NOMO-1 treated with DMSO at 0.1 percent for 48 hours (cell line): ENCODE measurements around the gene CACNA1B.
"Not testable (repeated sequence)": the region's sequence is repeated elsewhere in the genome, so short reads cannot be mapped to it uniquely, and the experiment has no call there.

Experiments
- DNase-seq: peaks from one replicate; lab custom pipeline; 2025; ENCODE audit not compliant: unreplicated experiment; lab: John Stamatoyannopoulos, UW

The CACNA1B gene

DNA sequence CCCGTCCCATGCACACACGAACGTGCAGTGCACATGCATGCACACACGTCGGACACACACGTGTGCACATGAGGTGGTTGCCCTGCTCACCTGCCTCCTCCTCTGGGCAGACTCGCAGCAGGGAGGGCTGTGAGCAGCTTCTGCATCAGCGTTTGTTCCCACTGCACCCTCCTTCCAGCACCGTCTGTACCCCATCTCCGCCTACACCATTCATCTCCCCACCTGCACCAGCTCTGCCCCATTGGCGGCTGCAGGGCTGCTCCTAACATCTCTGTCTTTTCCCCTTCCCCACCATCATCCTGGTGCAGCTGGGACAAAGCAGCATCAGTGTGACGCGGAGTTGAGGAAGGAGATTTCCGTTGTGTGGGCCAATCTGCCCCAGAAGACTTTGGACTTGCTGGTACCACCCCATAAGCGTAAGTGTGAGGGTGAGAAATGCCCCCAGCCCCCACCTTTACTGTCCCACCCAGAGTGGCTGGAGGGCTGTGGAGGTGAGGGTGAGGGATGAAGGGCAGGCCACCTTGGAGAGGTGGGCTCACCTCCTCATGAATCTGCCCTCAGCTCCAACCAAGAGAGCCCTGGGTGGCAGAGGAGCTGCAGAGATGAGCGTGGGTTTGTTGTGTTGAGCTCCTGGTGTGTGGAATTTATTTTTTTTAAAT is 234.6 kb downstream of the CACNA1B start:
- DNase-seq = no peak

DNA sequence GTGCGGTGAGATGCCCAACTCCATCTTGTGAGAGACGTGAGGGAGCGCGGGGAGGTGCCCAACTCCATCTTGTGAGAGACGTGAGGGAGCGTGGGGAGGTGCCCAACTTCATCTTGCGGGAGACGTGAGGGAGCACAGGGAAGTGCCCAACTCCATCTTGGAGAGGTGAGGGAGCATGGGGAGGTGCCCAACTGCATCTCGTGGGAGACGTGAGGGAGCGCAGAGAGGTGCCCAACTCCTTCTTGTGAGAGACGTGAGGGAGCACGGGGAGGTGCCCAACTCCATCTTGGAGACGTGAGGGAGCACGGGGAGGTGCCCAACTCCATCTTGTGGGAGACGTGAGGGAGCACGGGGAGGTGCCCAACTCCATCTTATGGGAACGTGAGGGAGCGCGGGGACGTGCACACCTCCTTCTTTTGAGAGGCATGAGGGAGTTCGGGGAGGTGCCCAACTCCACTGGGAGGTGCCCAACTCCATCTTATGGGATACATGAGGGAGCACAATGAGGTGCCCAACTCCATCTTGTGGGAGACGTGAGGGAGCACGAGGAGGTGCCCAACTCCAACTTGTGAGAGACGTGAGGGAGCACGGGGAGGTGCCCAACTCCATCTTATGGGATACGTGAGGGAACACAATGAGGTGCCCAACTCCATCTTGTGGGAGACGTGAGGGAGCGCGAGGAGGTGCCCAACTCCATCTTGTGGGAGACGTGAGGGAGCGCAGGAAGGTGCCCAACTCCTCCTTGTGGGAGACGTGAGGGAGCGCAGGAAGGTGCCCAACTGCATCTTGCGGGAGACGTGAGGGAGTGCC is 235.4 kb downstream of the CACNA1B start:
- DNase-seq = no peak

DNA sequence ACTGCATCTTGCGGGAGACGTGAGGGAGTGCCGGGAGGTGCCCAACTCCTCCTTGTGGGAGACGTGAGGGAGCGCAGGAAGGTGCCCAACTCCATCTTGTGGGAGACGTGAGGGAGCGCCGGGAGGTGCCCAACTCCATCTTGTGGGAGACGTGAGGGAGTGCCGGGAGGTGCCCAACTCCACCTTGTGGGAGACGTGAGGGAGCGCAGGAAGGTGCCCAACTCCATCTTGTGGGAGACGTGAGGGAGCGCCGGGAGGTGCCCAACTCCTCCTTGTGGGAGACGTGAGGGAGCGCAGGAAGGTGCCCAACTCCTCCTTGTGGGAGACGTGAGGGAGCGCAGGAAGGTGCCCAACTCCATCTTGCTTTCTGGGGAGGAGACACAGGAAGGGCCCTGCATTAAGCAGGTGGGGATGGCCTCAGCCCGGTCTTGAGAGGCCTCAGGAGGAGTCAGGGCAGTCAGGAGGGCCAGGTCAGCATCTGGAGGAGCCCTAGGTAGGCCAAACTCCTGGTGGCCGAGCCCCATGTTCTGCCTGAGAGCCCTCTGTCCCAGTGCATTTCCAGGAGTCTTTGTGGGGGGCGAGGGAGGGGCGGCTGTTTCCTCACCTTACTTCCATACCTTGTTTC is 236.2 kb downstream of the CACNA1B start:
- not testable (repeated sequence) for DNase-seq

DNA sequence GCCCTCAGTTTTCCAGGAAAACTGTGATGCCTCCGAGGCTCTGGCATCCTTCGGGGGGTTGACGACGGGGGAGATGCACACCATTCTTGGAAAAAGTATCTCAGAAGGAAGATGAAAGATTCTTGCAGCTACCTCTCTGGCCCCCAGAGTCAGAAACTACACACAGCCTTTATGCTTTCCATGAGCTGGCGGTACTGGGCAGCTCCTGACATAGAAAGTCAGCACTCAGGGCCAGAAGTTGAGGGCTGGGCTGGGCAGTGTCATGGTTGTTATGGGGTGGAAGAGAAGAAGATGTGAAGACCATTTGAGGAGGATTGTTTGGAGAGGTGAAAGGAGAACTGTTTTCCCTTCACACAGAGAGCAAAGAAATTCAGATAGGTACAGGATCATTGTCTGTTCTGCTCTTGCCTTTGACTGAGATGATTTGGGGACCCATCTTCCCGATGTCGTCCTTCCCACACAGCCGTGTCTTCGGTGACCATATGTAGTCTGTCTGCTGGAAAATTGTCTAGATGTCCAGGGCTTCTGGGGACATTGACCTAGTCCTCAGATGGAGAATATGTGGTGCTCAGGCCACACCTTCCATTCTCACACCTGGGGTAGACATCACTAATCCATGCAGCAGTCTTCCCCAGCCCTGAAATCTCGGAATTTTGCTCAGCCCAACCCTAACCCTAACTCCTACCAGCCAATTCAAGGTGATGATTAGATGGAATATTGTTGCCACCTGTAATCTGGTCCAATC is 237.1 kb downstream of the CACNA1B start:
- no peak for DNase-seq

DNA sequence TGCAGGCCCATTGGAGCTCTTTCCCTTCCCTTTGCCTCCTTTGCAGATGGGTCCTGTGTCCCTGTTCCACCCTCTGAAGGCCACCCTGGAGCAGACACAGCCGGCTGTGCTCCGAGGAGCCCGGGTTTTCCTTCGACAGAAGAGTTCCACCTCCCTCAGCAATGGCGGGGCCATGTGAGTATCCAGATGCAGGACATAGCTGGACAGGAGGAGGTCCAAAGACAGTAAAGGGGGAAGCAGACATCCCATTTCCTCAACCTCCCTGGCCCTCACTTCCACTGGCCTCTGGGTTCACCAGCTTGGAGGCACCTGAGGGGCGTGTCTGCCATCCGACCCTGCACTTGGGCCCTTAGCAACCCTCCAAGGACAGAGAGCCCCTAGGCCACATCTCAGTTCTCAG is 237.9 kb downstream of the CACNA1B start:
- no peak for DNase-seq

DNA sequence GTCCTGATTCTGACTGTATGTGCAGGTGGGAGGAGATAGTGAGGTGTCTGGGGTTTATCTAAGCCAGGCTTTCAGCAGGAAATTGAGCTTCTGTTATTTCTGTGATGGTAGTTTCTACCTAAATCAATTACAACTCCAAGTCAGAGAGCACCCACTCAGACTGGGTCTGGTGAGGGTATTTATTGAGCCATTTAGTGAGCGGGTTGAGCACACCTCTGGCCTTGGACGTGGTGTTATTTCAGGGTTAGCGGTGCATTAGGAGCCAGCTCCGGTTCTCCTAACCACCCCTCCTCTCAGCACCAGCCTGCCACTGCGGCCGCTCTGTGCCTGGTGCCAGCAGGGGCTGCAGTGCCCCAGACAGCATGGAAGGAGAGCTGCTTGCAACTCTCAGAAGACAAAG is 238.9 kb downstream of the CACNA1B start:
- no peak for DNase-seq

DNA sequence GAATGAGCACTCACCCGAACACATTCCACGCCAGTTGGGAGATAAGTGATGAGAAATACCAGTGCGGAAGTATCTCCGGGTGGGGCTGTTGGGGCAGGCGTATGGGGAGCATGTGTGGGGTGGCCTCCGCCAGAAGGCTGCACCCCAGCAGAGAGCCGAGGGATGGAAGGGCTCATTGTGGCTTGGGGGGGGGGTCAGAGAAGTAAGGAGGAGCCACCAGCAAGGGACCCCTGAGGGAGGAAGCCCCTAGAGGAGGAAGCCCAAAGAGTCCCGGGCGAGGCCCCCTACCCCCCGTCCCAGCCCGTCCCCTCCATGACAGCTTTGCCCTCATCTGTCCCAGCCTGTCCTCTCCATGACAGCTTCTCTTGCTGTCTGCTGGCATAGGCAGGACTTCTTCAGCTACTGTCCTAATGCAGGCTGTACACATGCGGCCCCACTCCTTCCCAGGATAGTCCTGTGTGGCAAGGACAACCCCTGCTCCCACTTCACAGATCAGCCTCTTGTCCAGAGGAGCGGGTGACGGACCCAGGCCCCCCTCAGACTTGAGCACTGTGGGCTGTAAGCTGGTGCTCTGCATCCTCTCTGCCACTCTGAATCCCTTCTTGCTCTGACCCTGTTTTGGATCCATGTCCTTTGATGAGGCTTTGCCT is 239.6 kb downstream of the CACNA1B start:
- DNase-seq = no peak

DNA sequence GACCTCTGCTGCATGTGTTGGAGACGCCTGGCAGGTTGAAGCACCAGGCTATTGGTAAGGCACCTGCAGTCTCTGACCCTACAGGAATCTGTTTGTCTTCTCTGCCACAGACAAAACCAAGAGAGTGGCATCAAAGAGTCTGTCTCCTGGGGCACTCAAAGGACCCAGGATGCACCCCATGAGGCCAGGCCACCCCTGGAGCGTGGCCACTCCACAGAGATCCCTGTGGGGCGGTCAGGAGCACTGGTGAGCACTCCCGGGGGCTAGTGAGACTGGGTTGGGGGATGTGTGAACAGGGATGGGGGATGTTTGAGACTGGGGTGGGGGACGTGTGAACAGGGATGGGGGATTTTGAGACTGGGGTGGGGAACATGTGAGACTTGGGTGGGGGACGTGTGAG is 240.3 kb downstream of the CACNA1B start:
- no peak for DNase-seq

DNA sequence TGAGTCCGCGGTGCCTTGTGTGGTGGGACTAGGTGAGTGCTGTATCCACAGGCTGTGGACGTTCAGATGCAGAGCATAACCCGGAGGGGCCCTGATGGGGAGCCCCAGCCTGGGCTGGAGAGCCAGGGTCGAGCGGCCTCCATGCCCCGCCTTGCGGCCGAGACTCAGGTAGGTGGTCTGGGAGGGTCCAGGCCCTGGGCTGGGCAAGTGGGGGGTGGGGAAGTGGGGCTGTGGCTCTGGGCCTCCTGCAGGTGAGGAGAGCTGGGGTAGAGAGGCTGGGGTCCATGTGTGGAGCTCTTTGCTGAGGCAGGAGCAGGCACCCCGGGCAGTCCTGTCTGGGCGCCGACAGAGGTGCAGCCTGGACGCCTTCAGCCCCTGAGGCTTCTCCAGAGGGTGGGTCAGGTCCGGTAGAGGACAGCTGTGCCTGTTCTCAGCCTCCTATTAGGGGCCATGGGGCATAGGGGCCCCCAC is 241.1 kb downstream of the CACNA1B start:
- no peak for DNase-seq

DNA sequence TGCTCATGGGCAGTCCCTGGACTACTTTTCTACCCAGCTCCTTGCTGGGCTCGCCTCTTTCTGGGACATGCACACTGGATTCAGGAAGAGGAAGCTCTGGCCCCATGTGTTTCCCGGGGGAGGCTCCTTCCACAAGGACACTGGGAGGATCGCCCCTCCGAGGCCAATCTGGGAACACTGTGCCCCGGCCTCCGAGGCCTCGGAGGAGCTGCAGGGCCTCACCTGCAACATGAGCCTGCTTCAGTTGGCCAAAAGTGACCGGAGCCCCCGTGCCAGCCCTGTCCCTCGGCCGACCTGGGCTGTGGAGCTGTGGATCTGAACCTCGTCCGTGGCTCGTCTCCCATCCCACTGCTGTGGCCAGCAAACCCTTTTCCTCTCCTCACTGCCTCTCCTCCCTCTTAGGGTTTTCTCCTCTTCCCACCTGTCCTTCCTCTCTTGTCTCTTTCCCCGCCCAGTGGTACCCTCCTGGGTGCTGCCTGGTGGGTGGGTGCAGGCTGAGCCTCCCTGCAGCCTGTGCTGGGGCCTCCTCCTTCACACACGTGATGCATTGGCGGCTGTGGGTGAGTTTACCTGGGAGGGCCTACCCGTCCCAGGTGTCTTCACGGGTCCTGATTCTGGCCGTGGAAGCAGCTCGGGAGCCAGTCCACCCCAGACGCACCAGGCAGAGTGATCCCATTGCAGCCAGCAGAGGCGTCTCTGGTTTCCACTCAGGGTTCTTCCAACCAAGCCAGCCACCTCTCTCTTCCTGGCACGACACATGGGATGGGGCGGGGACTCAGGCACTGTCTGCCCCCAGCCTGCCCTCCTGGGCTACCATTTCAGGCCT is 241.8 kb downstream of the CACNA1B start:
- DNase-seq = no peak

DNA sequence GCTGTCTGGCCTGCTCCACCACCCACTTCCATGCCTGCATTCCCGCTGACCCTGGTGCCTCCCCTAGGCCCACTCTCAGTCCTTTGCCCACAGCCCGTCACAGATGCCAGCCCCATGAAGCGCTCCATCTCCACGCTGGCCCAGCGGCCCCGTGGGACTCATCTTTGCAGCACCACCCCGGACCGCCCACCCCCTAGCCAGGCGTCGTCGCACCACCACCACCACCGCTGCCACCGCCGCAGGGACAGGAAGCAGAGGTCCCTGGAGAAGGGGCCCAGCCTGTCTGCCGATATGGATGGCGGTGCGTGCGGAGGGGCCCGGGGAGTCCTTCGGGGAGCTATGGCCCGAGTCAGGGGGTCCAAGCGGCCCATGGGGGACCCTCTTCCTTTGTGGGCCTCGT is 242.5 kb downstream of the CACNA1B start:
- no peak for DNase-seq

DNA sequence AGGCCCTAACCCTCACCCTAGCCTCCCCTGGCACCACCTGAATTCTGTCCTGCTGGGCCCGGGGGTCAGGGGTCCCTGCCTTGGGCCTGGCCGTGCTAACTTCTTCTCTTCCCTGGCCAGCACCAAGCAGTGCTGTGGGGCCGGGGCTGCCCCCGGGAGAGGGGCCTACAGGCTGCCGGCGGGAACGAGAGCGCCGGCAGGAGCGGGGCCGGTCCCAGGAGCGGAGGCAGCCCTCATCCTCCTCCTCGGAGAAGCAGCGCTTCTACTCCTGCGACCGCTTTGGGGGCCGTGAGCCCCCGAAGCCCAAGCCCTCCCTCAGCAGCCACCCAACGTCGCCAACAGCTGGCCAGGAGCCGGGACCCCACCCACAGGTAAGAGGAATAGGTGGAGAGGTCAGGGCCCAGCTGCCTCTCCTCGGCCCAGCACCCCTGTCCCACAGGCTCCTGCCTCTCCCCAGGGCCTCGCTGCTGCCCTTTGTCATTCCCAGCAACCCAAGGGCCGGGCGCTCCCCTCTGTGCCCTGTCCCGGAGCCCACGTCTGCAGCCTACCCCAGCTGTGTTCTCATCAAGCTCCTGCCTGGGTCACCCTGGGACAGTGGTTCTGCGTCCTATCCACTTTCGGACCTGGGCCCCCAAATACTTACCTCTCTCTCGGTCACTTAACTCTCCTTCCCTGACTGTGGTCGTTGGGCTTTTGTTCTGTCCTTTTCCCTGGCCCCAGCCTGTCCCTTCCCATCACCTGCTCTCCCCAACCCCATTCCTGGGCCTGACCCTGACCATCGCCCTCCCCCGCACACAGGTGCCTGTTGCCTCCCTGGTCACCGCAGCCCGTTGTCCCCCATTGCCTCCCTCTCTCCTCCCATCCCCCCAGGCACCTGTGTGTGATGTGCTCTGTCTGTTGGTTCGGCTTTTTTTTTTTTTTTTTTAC is 243.2 kb downstream of the CACNA1B start:
- no peak for DNase-seq

DNA sequence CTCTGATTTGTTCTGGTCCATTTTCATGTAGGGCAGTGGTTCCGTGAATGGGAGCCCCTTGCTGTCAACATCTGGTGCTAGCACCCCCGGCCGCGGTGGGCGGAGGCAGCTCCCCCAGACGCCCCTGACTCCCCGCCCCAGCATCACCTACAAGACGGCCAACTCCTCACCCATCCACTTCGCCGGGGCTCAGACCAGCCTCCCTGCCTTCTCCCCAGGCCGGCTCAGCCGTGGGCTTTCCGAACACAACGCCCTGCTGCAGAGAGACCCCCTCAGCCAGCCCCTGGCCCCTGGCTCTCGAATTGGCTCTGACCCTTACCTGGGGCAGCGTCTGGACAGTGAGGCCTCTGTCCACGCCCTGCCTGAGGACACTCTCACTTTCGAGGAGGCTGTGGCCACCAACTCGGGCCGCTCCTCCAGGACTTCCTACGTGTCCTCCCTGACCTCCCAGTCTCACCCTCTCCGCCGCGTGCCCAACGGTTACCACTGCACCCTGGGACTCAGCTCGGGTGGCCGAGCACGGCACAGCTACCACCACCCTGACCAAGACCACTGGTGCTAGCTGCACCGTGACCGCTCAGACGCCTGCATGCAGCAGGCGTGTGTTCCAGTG is 244.0 kb downstream of the CACNA1B start:
- DNase-seq = no peak

DNA sequence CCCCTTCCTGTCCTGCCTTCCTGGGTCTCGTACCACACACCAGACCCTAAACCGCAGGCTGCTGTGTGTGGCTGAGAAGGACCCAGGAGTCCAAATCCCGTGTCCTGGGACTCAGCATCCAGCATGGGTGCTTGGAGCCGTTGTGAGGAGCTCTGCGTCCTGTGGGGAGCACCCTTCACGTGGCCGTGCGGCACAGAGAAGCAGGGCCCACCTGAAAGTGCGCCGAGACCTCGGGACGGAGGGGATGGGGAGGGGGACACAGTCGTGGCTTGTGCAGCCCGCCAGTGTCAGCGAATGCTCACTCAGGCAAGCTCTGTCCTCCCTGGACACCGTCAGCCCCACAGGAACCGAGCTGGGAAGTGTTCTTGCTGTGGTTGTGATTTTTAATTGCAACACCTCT is 244.6 kb downstream of the CACNA1B start:
- no peak for DNase-seq

DNA sequence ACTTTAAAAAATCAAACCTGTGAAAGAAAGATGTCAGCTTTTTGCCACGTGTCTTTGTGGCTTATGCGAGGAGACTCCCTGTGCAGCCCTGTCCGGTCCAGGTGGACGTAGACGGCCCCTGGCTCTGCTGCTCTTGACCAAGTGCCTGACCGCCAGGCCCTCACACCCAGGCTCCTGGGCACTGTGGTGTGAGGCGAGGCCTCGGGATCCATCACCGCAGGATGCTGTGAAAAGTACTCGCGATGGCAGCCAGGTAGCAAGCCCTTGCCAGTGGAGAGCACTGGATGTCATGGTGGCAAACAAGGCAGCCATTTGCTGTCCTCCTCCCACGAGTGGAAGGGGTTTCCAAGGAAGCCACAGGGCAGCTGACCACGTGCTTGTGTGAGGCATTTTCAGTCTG is 245.1 kb downstream of the CACNA1B start:
- no peak for DNase-seq

DNA sequence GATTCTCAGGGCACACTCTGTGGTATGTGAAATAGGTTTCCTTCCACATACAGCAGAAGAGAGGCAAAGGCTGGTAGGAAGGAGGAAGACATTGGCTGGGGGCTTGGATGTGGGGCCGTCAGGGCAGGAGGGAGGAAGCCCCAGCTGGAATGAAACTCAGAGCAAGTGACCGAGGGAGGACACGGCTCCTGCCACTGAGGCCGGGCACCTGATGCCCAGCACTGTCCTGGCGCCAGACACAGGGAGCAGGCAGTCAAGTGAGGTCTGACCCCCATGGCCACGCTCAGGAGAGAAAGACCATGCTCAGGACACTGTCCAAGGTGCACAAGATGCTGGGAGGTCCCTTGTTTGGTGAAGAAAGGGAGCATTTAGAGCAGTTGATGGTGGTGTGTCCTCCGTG is 245.5 kb downstream of the CACNA1B start:
- no peak for DNase-seq

DNA sequence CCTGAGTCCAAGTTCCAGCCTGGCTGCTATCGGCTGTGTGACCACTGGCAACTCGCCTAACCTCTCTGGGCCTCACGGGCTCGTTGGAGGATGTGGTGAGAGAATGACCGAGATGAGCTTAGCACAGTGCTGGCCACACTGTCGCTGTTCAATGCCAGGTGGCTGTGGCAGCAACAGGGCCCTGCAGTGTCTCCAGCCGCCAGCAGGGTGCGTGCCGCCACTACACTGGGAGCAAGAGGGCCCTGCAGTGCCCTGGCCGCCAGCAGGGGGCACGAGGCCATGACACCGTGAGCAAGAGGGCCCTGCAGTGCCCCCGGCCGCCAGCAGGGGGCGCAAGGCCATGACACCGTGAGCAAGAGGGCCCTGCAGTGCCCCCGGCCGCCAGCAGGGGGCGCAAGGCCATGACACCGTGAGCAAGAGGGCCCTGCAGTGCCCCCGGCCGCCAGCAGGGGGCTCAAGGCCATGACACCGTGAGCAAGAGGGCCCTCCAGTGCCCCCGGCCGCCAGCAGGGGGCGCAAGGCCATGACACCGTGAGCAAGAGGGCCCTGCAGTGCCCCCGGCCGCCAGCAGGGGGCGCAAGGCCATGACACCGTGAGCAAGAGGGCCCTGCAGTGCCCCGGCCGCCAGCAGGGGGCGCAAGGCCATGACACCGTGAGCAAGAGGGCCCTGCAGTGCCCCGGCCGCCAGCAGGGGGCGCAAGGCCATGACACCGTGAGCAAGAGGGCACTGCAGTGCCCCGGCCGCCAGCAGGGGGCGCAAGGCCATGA is 248.7 kb downstream of the CACNA1B start:
- DNase-seq = not testable (repeated sequence)
